ENCODE results near the gene GTF2H4. TPM values are rescaled to one million over a fixed set of nuclear protein-coding genes. Genes with fewer than 3 reads are reported as not detected.
"Not testable (repeated sequence)": the region's sequence is repeated elsewhere in the genome, so short reads cannot be mapped to it uniquely, and the experiment has no call there.

GTF2H4 gene
- total and polyA plus RNA-seq, 2 donors (not counting 1 experiment from before 2014, with no cell fraction given) = 12.2 to 15.3 TPM

GRCh38 chr6:30918670-30919069 lies 10.7 kb downstream of the GTF2H4 start:
- Histone ChIP-seq H3K9me3 (ENCODE audit: control insufficient read depth, insufficient read depth, low read depth, low read length) (no peaks in the 10 kb centered on the region), H4K20me1 (ENCODE audit: control insufficient read depth, extremely low read depth, insufficient read depth, low read length) (no peaks in the 10 kb centered on the region), H2AFZ (ENCODE audit: low read length) (no peak overlapping the region), H3K4me1 (ENCODE audit: control insufficient read depth, extremely low read depth, insufficient read depth, low read length) (peaks cover 6% of the 10 kb centered on the region), H3K36me3 (ENCODE audit: control insufficient read depth, insufficient read depth, low read length) (peaks cover 9% of the 10 kb centered on the region), H3K9ac (ENCODE audit: insufficient read depth, low read length) (no peak overlapping the region), H3K27me3 (ENCODE audit: control insufficient read depth, insufficient read depth, low read length) (no peaks in the 10 kb centered on the region), H3K79me2 (ENCODE audit: control insufficient read depth, insufficient read depth, low read length) (no peaks in the 10 kb centered on the region), H3K4me2 (ENCODE audit: extremely low read depth, insufficient read depth, low read length) (no peak overlapping the region), H3K27ac (ENCODE audit: insufficient read depth, low read length) (no peak overlapping the region), H3K4me3 (replicated peaks in 1 of 4; ENCODE audit: control extremely low read depth in 1 of 4, insufficient read depth in 1 of 4, low read depth in 3 of 4, low read length in 4 of 4) (no peak overlapping the region)
- DNase-seq (ENCODE audit: low read depth in 2 of 2) = no peak
- TF ChIP-seq CTCF (conservative IDR thresholded peaks at IDR 0.05 in 1 of 2, IDR thresholded peaks at IDR 0.05 in 1 of 2; ENCODE audit: low read depth in 1 of 2, low read length in 2 of 2) = no peak
- no peak for TF ChIP-seq EZH2 (IDR thresholded peaks at IDR 0.05; ENCODE audit: low read length, missing control alignments)

GRCh38 chr6:30922447-30922852 lies 14.4 kb downstream of the GTF2H4 start:
- H3K9me3 ChIP-seq (ENCODE audit: control insufficient read depth, insufficient read depth, low read depth, low read length) = no peaks in the 10 kb centered on the region
- TF ChIP-seq EZH2 (IDR thresholded peaks at IDR 0.05; ENCODE audit: low read length, missing control alignments) (no peak), CTCF (conservative IDR thresholded peaks at IDR 0.05 in 1 of 2, IDR thresholded peaks at IDR 0.05 in 1 of 2; ENCODE audit: low read depth in 1 of 2, low read length in 2 of 2) (no peak)
- H3K27ac ChIP-seq (ENCODE audit: insufficient read depth, low read length) = no peak overlapping the region
- no peaks in the 10 kb centered on the region for H3K79me2 ChIP-seq (ENCODE audit: control insufficient read depth, insufficient read depth, low read length)
- H3K4me2 ChIP-seq (ENCODE audit: extremely low read depth, insufficient read depth, low read length) = no peak overlapping the region
- no peak overlapping the region for H3K9ac ChIP-seq (ENCODE audit: insufficient read depth, low read length)
- no peaks in the 10 kb centered on the region for H3K4me1 ChIP-seq (ENCODE audit: control insufficient read depth, extremely low read depth, insufficient read depth, low read length)
- H3K27me3 ChIP-seq (ENCODE audit: control insufficient read depth, insufficient read depth, low read length) = no peaks in the 10 kb centered on the region
- peaks cover 8% of the 10 kb centered on the region for H3K36me3 ChIP-seq (ENCODE audit: control insufficient read depth, insufficient read depth, low read length)
- no peak overlapping the region for H3K4me3 ChIP-seq (replicated peaks in 1 of 4; ENCODE audit: control extremely low read depth in 1 of 4, insufficient read depth in 1 of 4, low read depth in 3 of 4, low read length in 4 of 4)
- no peak for DNase-seq (ENCODE audit: low read depth in 2 of 2)
- no peak overlapping the region for H2AFZ ChIP-seq (ENCODE audit: low read length)
- H4K20me1 ChIP-seq (ENCODE audit: control insufficient read depth, extremely low read depth, insufficient read depth, low read length) = no peaks in the 10 kb centered on the region

- not testable (repeated sequence) for H3K79me2 ChIP-seq (ENCODE audit: control insufficient read depth, insufficient read depth, low read length); H2AFZ ChIP-seq (ENCODE audit: low read length); H3K27ac ChIP-seq (ENCODE audit: insufficient read depth, low read length); H3K4me3 ChIP-seq (replicated peaks in 1 of 4; ENCODE audit: control extremely low read depth in 1 of 4, insufficient read depth in 1 of 4, low read depth in 3 of 4, low read length in 4 of 4); DNase-seq (ENCODE audit: low read depth in 2 of 2); H3K9ac ChIP-seq (ENCODE audit: insufficient read depth, low read length); H3K27me3 ChIP-seq (ENCODE audit: control insufficient read depth, insufficient read depth, low read length); H3K4me1 ChIP-seq (ENCODE audit: control insufficient read depth, extremely low read depth, insufficient read depth, low read length); H3K4me2 ChIP-seq (ENCODE audit: extremely low read depth, insufficient read depth, low read length); H3K36me3 ChIP-seq (ENCODE audit: control insufficient read depth, insufficient read depth, low read length); H3K9me3 ChIP-seq (ENCODE audit: control insufficient read depth, insufficient read depth, low read depth, low read length); H4K20me1 ChIP-seq (ENCODE audit: control insufficient read depth, extremely low read depth, insufficient read depth, low read length)
These were observed 16.1 kb downstream of the GTF2H4 start for GRCh38 chr6:30924040-30924627.

Measured in fibroblast of lung (primary cell).